Measurements from ENCODE around the gene GPR61. TPM values are rescaled to one million over a fixed set of nuclear protein-coding genes. Genes with fewer than 3 reads are reported as not detected.

Gene GPR61
- total RNA-seq, 6 experiments from 2014 or later, result 0.12 TPM; not detected in 5

GRCh38 chr1:109493227-109493626 lies 46.4 kb upstream of the GPR61 start:
- peaks cover 40% of the 10 kb centered on the region for H3K4me1 Mint-ChIP-seq (ENCODE audit: low read depth)
- no peak overlapping the region for H3K27ac Mint-ChIP-seq
- no peak for TF ChIP-seq CTCF (IDR thresholded peaks at IDR 0.05)
- H3K9me3 Mint-ChIP-seq, result no peaks in the 10 kb centered on the region
- DNase-seq, result no peak
- H3K36me3 Mint-ChIP-seq (ENCODE audit: low read depth), result no peaks in the 10 kb centered on the region; the same call in 1 of the 2 replicates
- peak overlapping the region; percentile 96 for H3K4me3 Mint-ChIP-seq
- no peaks in the 10 kb centered on the region for H3K27me3 Mint-ChIP-seq (ENCODE audit: insufficient read depth)

- peak; percentile 96 for TF ChIP-seq CTCF (IDR thresholded peaks at IDR 0.05)
- DNase-seq, result peak; percentile 69
- Mint-ChIP-seq H3K9me3 (no peaks in the 10 kb centered on the region), H3K36me3 (ENCODE audit: low read depth) (no peaks in the 10 kb centered on the region; the same call in 1 of the 2 replicates), H3K4me3 (peak within 1 kb of the TSS; percentile 96), H3K27ac (peak within 1 kb of the TSS; percentile 55), H3K4me1 (ENCODE audit: low read depth) (peaks cover 42% of the 10 kb centered on the region), H3K27me3 (ENCODE audit: insufficient read depth) (no peaks in the 10 kb centered on the region)
Observed at GRCh38 chr1:109493805-109494539, 45.7 kb upstream of the GPR61 start, which contains the start of gene CYB561D1. TSS of gene CYB561D1 (plus strand) at chr1:109494094. CDS start at chr1:109494140, 46 bp downstream.

- DNase-seq, result no peak
- no peak for TF ChIP-seq CTCF (IDR thresholded peaks at IDR 0.05)
- peaks cover 3% of the 10 kb centered on the region; the same call in 1 of the 2 replicates for H3K27me3 Mint-ChIP-seq (ENCODE audit: insufficient read depth)
- no peaks in the 10 kb centered on the region for H3K9me3 Mint-ChIP-seq
- peak overlapping the region; percentile 12; the same call in 1 of the 2 replicates for H3K4me3 Mint-ChIP-seq
- peaks cover 60% of the 10 kb centered on the region for H3K4me1 Mint-ChIP-seq (ENCODE audit: low read depth)
- H3K27ac Mint-ChIP-seq, result no peak overlapping the region
- H3K36me3 Mint-ChIP-seq (ENCODE audit: low read depth), result no peaks in the 10 kb centered on the region; the same call in 1 of the 2 replicates
Observed at GRCh38 chr1:109495738-109496137, 43.9 kb upstream of the GPR61 start.

- Mint-ChIP-seq H3K36me3 (ENCODE audit: low read depth) (no peaks in the 10 kb centered on the region; the same call in 1 of the 2 replicates), H3K27me3 (ENCODE audit: insufficient read depth) (peaks cover 3% of the 10 kb centered on the region; the same call in 1 of the 2 replicates), H3K4me1 (ENCODE audit: low read depth) (peaks cover 73% of the 10 kb centered on the region), H3K27ac (no peak overlapping the region; the same call in 1 of the 2 replicates), H3K4me3 (no peak overlapping the region), H3K9me3 (no peaks in the 10 kb centered on the region)
- TF ChIP-seq CTCF (IDR thresholded peaks at IDR 0.05), result no peak
- DNase-seq, result no peak
Observed at GRCh38 chr1:109497449-109498160, 42.1 kb upstream of the GPR61 start.

GRCh38 chr1:109498161-109498801 lies 41.4 kb upstream of the GPR61 start:
- no peak for DNase-seq
- H3K27ac Mint-ChIP-seq, result no peak overlapping the region
- peaks cover 72% of the 10 kb centered on the region for H3K4me1 Mint-ChIP-seq (ENCODE audit: low read depth)
- TF ChIP-seq CTCF (IDR thresholded peaks at IDR 0.05), result peak; percentile 81
- no peaks in the 10 kb centered on the region; the same call in 1 of the 2 replicates for H3K36me3 Mint-ChIP-seq (ENCODE audit: low read depth)
- H3K27me3 Mint-ChIP-seq (ENCODE audit: insufficient read depth), result peaks cover 3% of the 10 kb centered on the region; the same call in 1 of the 2 replicates
- no peaks in the 10 kb centered on the region for H3K9me3 Mint-ChIP-seq
- H3K4me3 Mint-ChIP-seq, result no peak overlapping the region
